Uterus (tissue), 4 donors: ENCODE data around the gene F3. TPM values are rescaled to one million over a fixed set of nuclear protein-coding genes. Genes with fewer than 3 reads are reported as not detected.

Experiments used
- DNase-seq, 2 donors: peaks; one replicate each; pipeline ENCODE4 v3.0.0-alpha.2; 2019 to 2020
- H3K27ac ChIP-seq, 2 donors: fragments of 200-600 bp; sonication (generic); 1 replicate in 1 of 2; 2 replicates in 1 of 2; pipeline ENCODE4 v1.5.1; 2016 to 2018
- H3K27me3 ChIP-seq, 2 donors: fragments of 200-600 bp; sonication (generic); one replicate each; pipeline ENCODE4 v1.5.1; 2018 to 2019; ENCODE audit warnings: control low read depth in 1 of 2
- H3K36me3 ChIP-seq, 2 donors: fragments of 200-600 bp; sonication (generic); one replicate each; pipeline ENCODE4 v1.5.1; 2019; ENCODE audit warnings: control low read depth in 1 of 2
- H3K4me1 ChIP-seq, 2 donors: fragments of 200-600 bp; sonication (generic); one replicate each; pipeline ENCODE4 v1.5.1; 2018 to 2019; ENCODE audit warnings: control low read depth in 1 of 2
- H3K4me3 ChIP-seq, 2 donors: fragments of 200-600 bp; sonication (generic); 1 replicate in 1 of 2; 2 replicates in 1 of 2; pipeline ENCODE4 v1.5.1; 2018 to 2019; ENCODE audit warnings: mild to moderate bottlenecking in 1 of 2
- H3K9me3 ChIP-seq, 2 donors: fragments of 200-600 bp; sonication (generic); one replicate each; pipeline ENCODE4 v1.5.1; 2019; ENCODE audit warnings: control low read depth in 1 of 2
- POLR2A ChIP-seq, 2 donors: fragments of 450-650 bp; IDR thresholded peaks; one replicate each; pipeline ENCODE4 v1.6.1; 2016; ENCODE audit warnings: antibody characterized with exemption in 2 of 2, mild to moderate bottlenecking in 1 of 2, moderate library complexity in 1 of 2
- intact Hi-C: fragments of 100-400 bp; cut with DNase I; formaldehyde crosslinking; loops from one replicate; pipeline ENCODE4 v1.15.1; 2023; ENCODE audit warnings: low total_unique reads
- total RNA-seq, 4 donors: library from RNA; depleted of rRNA in 3 of 4; stranded (reverse); fragments of >200 nt in 3 of 4; gene quantifications; one replicate each; pipeline versions ENCODE4 v1.1.0 to v1.2.4, GENCODE V29; 2014 to 2023
- TF ChIP-seq, protein P1 (sequence below), 4 experiments: fragments of 200-600 bp in 2 of 4; fragments of 450-650 bp in 2 of 4; sonication (generic) in 2 of 4; IDR thresholded peaks; one replicate each; pipeline ENCODE4 v1.5.1; 2016 to 2019; ENCODE audit warnings: antibody characterized with exemption in 4 of 4, mild to moderate bottlenecking in 2 of 4, moderate library complexity in 1 of 4
- donor health status: DM: yes; HTN: yes; CAD: no.

F3 gene
- total RNA-seq: 10 to 100 TPM in 3 of 4 donors, 1 to 10 TPM in 1; 5.9 to 85.6 (median 40.9) TPM

- Histone ChIP-seq H3K9me3 (no peaks in the 10 kb centered on the region), H3K27ac (peak within 1 kb of the TSS; percentile 82 to 88), H3K4me3 (peak within 1 kb of the TSS; percentile 56 to 57), H3K4me1 (no peaks in the 10 kb centered on the region), H3K36me3 (no peaks in the 10 kb centered on the region), H3K27me3 (no peaks in the 10 kb centered on the region)
- DNase-seq: peak; percentile 91 to 94
- TF ChIP-seq, protein P1, sequence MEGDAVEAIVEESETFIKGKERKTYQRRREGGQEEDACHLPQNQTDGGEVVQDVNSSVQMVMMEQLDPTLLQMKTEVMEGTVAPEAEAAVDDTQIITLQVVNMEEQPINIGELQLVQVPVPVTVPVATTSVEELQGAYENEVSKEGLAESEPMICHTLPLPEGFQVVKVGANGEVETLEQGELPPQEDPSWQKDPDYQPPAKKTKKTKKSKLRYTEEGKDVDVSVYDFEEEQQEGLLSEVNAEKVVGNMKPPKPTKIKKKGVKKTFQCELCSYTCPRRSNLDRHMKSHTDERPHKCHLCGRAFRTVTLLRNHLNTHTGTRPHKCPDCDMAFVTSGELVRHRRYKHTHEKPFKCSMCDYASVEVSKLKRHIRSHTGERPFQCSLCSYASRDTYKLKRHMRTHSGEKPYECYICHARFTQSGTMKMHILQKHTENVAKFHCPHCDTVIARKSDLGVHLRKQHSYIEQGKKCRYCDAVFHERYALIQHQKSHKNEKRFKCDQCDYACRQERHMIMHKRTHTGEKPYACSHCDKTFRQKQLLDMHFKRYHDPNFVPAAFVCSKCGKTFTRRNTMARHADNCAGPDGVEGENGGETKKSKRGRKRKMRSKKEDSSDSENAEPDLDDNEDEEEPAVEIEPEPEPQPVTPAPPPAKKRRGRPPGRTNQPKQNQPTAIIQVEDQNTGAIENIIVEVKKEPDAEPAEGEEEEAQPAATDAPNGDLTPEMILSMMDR (IDR thresholded peaks at IDR 0.05): peak in 1 of 4 experiments; percentile 15
- TF ChIP-seq POLR2A (IDR thresholded peaks at IDR 0.05): peak; percentile 74 to 91
- intact Hi-C loops: no loop called here
These were observed at the start of gene F3 for GRCh38 chr1:94541246-94542087. Gene F3, minus strand, starts transcription at chr1:94541759. Its CDS starts 123 bp downstream, at chr1:94541636.

- Histone ChIP-seq H3K4me1 (no peaks in the 10 kb centered on the region), H3K9me3 (no peaks in the 10 kb centered on the region), H3K27ac (peak overlapping the region; percentile 54 to 73), H3K36me3 (no peaks in the 10 kb centered on the region), H3K4me3 (no peak overlapping the region), H3K27me3 (no peaks in the 10 kb centered on the region)
- TF ChIP-seq POLR2A (IDR thresholded peaks at IDR 0.05): no peak
- TF ChIP-seq, protein P1 (IDR thresholded peaks at IDR 0.05): no peak
- peak in 1 of 2 donors; percentile 43 for DNase-seq
- intact Hi-C loops: no loop called here
These were observed 48.9 kb upstream of the F3 start for GRCh38 chr1:94590203-94591137.

GRCh38 chr1:94589728-94590127 lies 48.2 kb upstream of the F3 start:
- H3K9me3 ChIP-seq: no peaks in the 10 kb centered on the region
- H3K4me3 ChIP-seq: no peak overlapping the region
- TF ChIP-seq, protein P1 (IDR thresholded peaks at IDR 0.05): no peak
- TF ChIP-seq POLR2A (IDR thresholded peaks at IDR 0.05): no peak
- peak overlapping the region; percentile 54 to 73 for H3K27ac ChIP-seq
- intact Hi-C loops: no loop called here
- no peak for DNase-seq
- H3K4me1 ChIP-seq: no peaks in the 10 kb centered on the region
- H3K27me3 ChIP-seq: no peaks in the 10 kb centered on the region
- no peaks in the 10 kb centered on the region for H3K36me3 ChIP-seq

DNA sequence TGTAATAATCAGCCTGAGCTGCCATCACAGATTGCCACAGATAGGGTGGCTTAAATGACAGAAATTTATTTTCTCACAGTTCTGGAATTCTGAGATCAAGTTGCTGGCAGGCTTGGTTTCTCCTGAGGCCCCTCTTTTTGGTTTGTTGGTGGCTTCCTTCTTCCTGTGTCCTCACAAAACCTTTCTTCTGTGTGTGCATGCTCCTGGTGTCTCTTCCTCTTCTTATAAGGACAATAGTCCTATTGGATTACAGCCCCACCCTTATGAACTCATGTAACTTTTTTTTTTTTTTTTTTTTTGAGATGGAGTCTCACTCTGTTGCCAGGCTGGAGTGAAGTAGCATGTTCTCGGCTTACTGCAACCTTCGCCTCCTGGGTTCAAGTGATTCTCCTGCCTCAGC lies 41.0 kb upstream of the F3 start:
- H3K9me3 ChIP-seq: no peaks in the 10 kb centered on the region
- H3K27ac ChIP-seq: no peak overlapping the region
- intact Hi-C loops: no loop called here
- no peaks in the 10 kb centered on the region for H3K36me3 ChIP-seq
- H3K27me3 ChIP-seq: no peaks in the 10 kb centered on the region
- TF ChIP-seq POLR2A (IDR thresholded peaks at IDR 0.05): no peak
- TF ChIP-seq, protein P1 (IDR thresholded peaks at IDR 0.05): no peak
- no peak for DNase-seq
- no peaks in the 10 kb centered on the region for H3K4me1 ChIP-seq
- no peak overlapping the region for H3K4me3 ChIP-seq
